CD14-positive monocyte (primary cell): ENCODE measurements around the gene MRPL50. TPM values are rescaled to one million over a fixed set of nuclear protein-coding genes. Genes with fewer than 3 reads are reported as not detected.
A peak's percentile ranks its signal among the peaks of the same experiment; 100 is the strongest.

Experiments used
- DNase-seq, 3 donors: peaks; one replicate each; pipeline ENCODE4 v3.0.0-alpha.2; 2011 to 2022
- H2AFZ ChIP-seq: 2 replicates; pipeline ENCODE4 v1.6.0; 2012; ENCODE audit warnings: mild to moderate bottlenecking, low read depth, low read length, inconsistent platforms; ENCODE audit not compliant: insufficient read depth, poor library complexity, severe bottlenecking
- H3K27ac ChIP-seq, 2 donors: 1 replicate in 1 of 2; 2 replicates in 1 of 2; pipeline ENCODE4 v1.5.1; 2012 to 2013; ENCODE audit warnings: low read length in 2 of 2, control low read depth in 1 of 2, inconsistent platforms in 1 of 2, low read depth in 1 of 2, mild to moderate bottlenecking in 1 of 2
- H3K27me3 ChIP-seq, 2 donors: one replicate each; pipeline versions ENCODE4 v1.6.0 to v1.6.1; 2011 to 2013; ENCODE audit warnings: low read length in 2 of 2; ENCODE audit not compliant: control insufficient read depth in 2 of 2, insufficient read depth in 2 of 2
- H3K36me3 ChIP-seq, 2 donors: replicated peaks in 1 of 2; 1 replicate in 1 of 2; 2 replicates in 1 of 2; pipeline versions ENCODE4 v1.5.1 to v1.6.1; 2012 to 2013; ENCODE audit warnings: low read length in 2 of 2, control low read depth in 1 of 2, inconsistent platforms in 1 of 2, mild to moderate bottlenecking in 1 of 2; ENCODE audit not compliant: insufficient read depth in 2 of 2, control insufficient read depth in 1 of 2
- H3K4me1 ChIP-seq, 2 donors: 1 replicate in 1 of 2; 2 replicates in 1 of 2; pipeline versions ENCODE4 v1.5.1 to v1.6.1; 2012 to 2013; ENCODE audit warnings: low read length in 2 of 2, control low read depth in 1 of 2, inconsistent platforms in 1 of 2, mild to moderate bottlenecking in 1 of 2, moderate library complexity in 1 of 2; ENCODE audit not compliant: insufficient read depth in 2 of 2, control insufficient read depth in 1 of 2
- H3K4me2 ChIP-seq: replicated peaks from 2 replicates; pipeline ENCODE3; 2012; ENCODE audit warnings: low read length, moderate library complexity, mild to moderate bottlenecking; ENCODE audit not compliant: poor library complexity, severe bottlenecking; ENCODE audit errors: extremely low read depth
- H3K4me3 ChIP-seq, 3 experiments: fragments of 200-600 bp in 1 of 3; sonication (generic) in 1 of 3; replicated peaks in 1 of 3; 1 replicate in 2 of 3; 2 replicates in 1 of 3; pipeline ENCODE4 v1.5.1; 2011 to 2013; ENCODE audit warnings: low read length in 3 of 3, mild to moderate bottlenecking in 3 of 3, control low read depth in 2 of 3, low read depth in 2 of 3, inconsistent platforms in 1 of 3, moderate library complexity in 1 of 3
- H3K79me2 ChIP-seq: 2 replicates; pipeline ENCODE4 v1.6.0; 2012; ENCODE audit warnings: mild to moderate bottlenecking, control low read depth, inconsistent platforms, low read length, moderate library complexity; ENCODE audit not compliant: insufficient read depth
- H3K9ac ChIP-seq: 2 replicates; pipeline ENCODE4 v1.6.0; 2017; ENCODE audit warnings: low read length, mild to moderate bottlenecking; ENCODE audit not compliant: insufficient read depth, poor library complexity, severe bottlenecking
- H3K9me3 ChIP-seq, 2 donors: replicated peaks in 1 of 2; 1 replicate in 1 of 2; 2 replicates in 1 of 2; pipeline versions ENCODE4 v1.5.1 to v1.6.1; 2012 to 2013; ENCODE audit warnings: low read length in 2 of 2, control low read depth in 1 of 2; ENCODE audit not compliant: control insufficient read depth in 1 of 2, insufficient read depth in 1 of 2
- H4K20me1 ChIP-seq: 2 replicates; pipeline ENCODE4 v1.6.0; 2012; ENCODE audit warnings: mild to moderate bottlenecking, low read length, control low read depth, moderate library complexity; ENCODE audit not compliant: insufficient read depth
- H3K27ac Mint-ChIP-seq, 7 donors: one replicate each; pipeline ENCODE4 v1.8.0; 2020; ENCODE audit warnings: mild to moderate bottlenecking in 7 of 7, mixed read lengths in 7 of 7, moderate library complexity in 6 of 7, inconsistent platforms in 2 of 7
- H3K27me3 Mint-ChIP-seq, 3 donors: one replicate each; pipeline ENCODE4 v1.8.0; 2021 to 2022; ENCODE audit warnings: low read depth in 3 of 3, mild to moderate bottlenecking in 3 of 3, mixed read lengths in 3 of 3, moderate library complexity in 3 of 3, inconsistent platforms in 1 of 3
- H3K36me3 Mint-ChIP-seq, 2 donors: one replicate each; pipeline ENCODE4 v1.8.0; 2020; ENCODE audit warnings: mixed read lengths in 2 of 2, inconsistent platforms in 1 of 2, mild to moderate bottlenecking in 1 of 2
- H3K4me1 Mint-ChIP-seq: one replicate; pipeline ENCODE4 v1.8.0; 2020; ENCODE audit warnings: mild to moderate bottlenecking, mixed read lengths
- H3K4me3 Mint-ChIP-seq, 2 donors: one replicate each; pipeline ENCODE4 v1.8.0; 2020; ENCODE audit warnings: mild to moderate bottlenecking in 2 of 2, mixed read lengths in 2 of 2, moderate library complexity in 1 of 2
- H3K9me3 Mint-ChIP-seq, 7 donors: one replicate each; pipeline ENCODE4 v1.8.0; 2020 to 2022; ENCODE audit warnings: mixed read lengths in 7 of 7, mild to moderate bottlenecking in 6 of 7, moderate library complexity in 6 of 7, inconsistent platforms in 2 of 7
- WGBS: methylation state at CpG from one replicate; pipeline ENCODE4 v1.1.5; 2013; ENCODE audit warnings: missing lambda C conversion rate; ENCODE audit not compliant: insufficient coverage; 5-methylcytosine and 5-hydroxymethylcytosine counted together
- intact Hi-C, 2 donors: fragments of 100-400 bp; cut with micrococcal nuclease; formaldehyde crosslinking; loops; one replicate each; pipeline versions ENCODE4 v1.15.0 to v1.15.1; 2023
- polyA plus RNA-seq, 3 donors: library from polyadenylated mRNA; depleted of rRNA in 1 of 3; unstranded in 2 of 3; stranded (reverse) in 1 of 3; fragments of 300-500 nt in 2 of 3; fragments of >200 nt in 1 of 3; fragmentation: Illumina TruSeq in 2 of 3; gene quantifications; 1 replicate in 2 of 3; 2 replicates in 1 of 3; pipeline ENCODE4 v1.2.3, GENCODE V29; 2012 to 2021
- TF ChIP-seq, protein P1 (sequence below): fragments of 200-600 bp; IDR thresholded peaks from one replicate; pipeline ENCODE4 v1.8.0; 2022; ENCODE audit warnings: antibody characterized with exemption, mild to moderate bottlenecking

The MRPL50 gene
- polyA plus RNA-seq, 3 donors: 1.9 to 4.9 (median 4.8) TPM

GRCh38 chr9:101400120-101400519 is 1.7 kb upstream of the MRPL50 start:
- intact Hi-C loops: no loop called here
- Mint-ChIP-seq H3K27ac (peak overlapping the region; percentile 49 to 97 (median 86)), H3K4me3 (peak overlapping the region; percentile 28 to 99), H3K27me3 (no peaks in the 10 kb centered on the region), H3K36me3 (peaks cover 56 to 62% of the 10 kb centered on the region in 2 donors), H3K9me3 (peaks cover 12 to 30% (median 19%) of the 10 kb centered on the region in 7 donors), H3K4me1 (peaks cover 32% of the 10 kb centered on the region)
- no peaks in the 10 kb centered on the region for H4K20me1 ChIP-seq
- peaks cover 71% of the 10 kb centered on the region for H3K79me2 ChIP-seq
- peak overlapping the region in 1 of 3 experiments; percentile 91 for H3K4me3 ChIP-seq
- TF ChIP-seq, protein P1, sequence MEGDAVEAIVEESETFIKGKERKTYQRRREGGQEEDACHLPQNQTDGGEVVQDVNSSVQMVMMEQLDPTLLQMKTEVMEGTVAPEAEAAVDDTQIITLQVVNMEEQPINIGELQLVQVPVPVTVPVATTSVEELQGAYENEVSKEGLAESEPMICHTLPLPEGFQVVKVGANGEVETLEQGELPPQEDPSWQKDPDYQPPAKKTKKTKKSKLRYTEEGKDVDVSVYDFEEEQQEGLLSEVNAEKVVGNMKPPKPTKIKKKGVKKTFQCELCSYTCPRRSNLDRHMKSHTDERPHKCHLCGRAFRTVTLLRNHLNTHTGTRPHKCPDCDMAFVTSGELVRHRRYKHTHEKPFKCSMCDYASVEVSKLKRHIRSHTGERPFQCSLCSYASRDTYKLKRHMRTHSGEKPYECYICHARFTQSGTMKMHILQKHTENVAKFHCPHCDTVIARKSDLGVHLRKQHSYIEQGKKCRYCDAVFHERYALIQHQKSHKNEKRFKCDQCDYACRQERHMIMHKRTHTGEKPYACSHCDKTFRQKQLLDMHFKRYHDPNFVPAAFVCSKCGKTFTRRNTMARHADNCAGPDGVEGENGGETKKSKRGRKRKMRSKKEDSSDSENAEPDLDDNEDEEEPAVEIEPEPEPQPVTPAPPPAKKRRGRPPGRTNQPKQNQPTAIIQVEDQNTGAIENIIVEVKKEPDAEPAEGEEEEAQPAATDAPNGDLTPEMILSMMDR: no peak
- no peak overlapping the region for H3K9ac ChIP-seq
- no peaks in the 10 kb centered on the region for H3K27me3 ChIP-seq
- WGBS: 45% methylated on average over 4 of the region's 5 CpGs
- H3K36me3 ChIP-seq: peaks cover 45 to 49% of the 10 kb centered on the region in 2 donors
- peak overlapping the region in 1 of 2 donors; percentile 98 for H3K27ac ChIP-seq
- no peak overlapping the region for H2AFZ ChIP-seq
- peaks cover 21 to 34% of the 10 kb centered on the region in 2 donors for H3K4me1 ChIP-seq
- H3K4me2 ChIP-seq: peak overlapping the region; percentile 69
- DNase-seq: no peak
- peaks cover 0 to 24% of the 10 kb centered on the region in 2 donors for H3K9me3 ChIP-seq

GRCh38 chr9:101399643-101399970 is 1.2 kb upstream of the MRPL50 start:
- H3K4me1 ChIP-seq: peaks cover 21 to 34% of the 10 kb centered on the region in 2 donors
- H3K79me2 ChIP-seq: peaks cover 76% of the 10 kb centered on the region
- peak; percentile 16 to 43 (median 38) for DNase-seq
- no peaks in the 10 kb centered on the region for H3K27me3 Mint-ChIP-seq
- peaks cover 39 to 46% of the 10 kb centered on the region in 2 donors for H3K36me3 ChIP-seq
- intact Hi-C loops: loop anchor here (5.0 to 10.0 kb wide), 3 partner anchors 133 to 1305 kb away; partner anchors contain the start of genes ERP44 (in 1 of the 2), INVS (in 1 of the 2) and RNF20 (in 1 of the 2)
- WGBS: 0% methylated on average over 2 of the region's 2 CpGs
- peaks cover 54 to 60% of the 10 kb centered on the region in 2 donors for H3K36me3 Mint-ChIP-seq
- peak overlapping the region; percentile 82 for H2AFZ ChIP-seq
- H3K27ac Mint-ChIP-seq: peak overlapping the region; percentile 96 to 100 (median 99)
- peak overlapping the region in 1 of 2 donors; percentile 98 for H3K27ac ChIP-seq
- peak overlapping the region; percentile 90 for H3K9ac ChIP-seq
- H3K4me3 Mint-ChIP-seq: peak overlapping the region; percentile 90 to 99
- H3K4me1 Mint-ChIP-seq: peaks cover 33% of the 10 kb centered on the region
- peaks cover 10 to 27% (median 14%) of the 10 kb centered on the region in 7 donors for H3K9me3 Mint-ChIP-seq
- peak overlapping the region; percentile 69 for H3K4me2 ChIP-seq
- H3K27me3 ChIP-seq: no peaks in the 10 kb centered on the region
- peak overlapping the region; percentile 75 to 91 (median 87) for H3K4me3 ChIP-seq
- TF ChIP-seq, protein P1: no peak
- peaks cover 0 to 18% of the 10 kb centered on the region in 2 donors for H3K9me3 ChIP-seq
- H4K20me1 ChIP-seq: no peaks in the 10 kb centered on the region
